NCI-H1436 (cell line): ENCODE measurements around the gene PLN.

Experiments used
- DNase-seq: peaks from one replicate; lab custom pipeline; 2025; lab: John Stamatoyannopoulos, UW

PLN gene

GRCh38 chr6:118537574-118537973 lies 10.5 kb upstream of the PLN start:
- no peak for DNase-seq

DNA sequence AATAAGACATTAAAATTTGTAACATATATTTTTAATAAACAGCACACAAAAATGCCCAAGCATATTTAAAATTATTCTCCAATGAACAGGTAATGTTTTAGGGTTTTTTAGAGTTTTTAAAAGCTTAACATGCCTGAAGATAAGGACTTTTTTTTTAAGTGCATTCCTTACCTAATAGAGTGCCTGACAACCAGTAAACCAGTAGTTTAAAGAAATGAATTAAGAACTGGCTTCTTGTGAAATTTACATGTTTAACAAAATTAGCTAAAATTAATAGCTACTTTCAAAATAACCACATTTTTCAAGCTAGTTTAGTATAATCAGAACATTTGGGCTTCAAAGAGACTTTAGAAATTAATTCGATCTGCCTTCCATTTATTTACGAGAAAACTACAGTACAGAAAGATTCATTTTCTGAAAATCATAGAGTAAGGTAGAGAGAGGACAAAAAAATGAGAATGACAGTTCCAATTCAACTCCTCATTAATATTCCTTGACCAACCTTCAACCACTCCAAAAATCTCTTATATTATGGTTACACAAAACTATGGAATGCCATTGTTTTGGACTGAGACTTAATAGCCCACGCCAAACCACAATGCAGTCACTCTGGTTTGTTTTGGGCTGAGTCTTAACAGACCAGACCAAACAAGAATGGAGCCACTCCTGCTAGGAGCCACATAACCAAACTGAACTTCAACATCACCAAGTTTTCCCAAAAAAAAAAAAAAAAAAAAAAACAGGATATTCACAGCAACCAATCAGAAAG lies 5.7 kb upstream of the PLN start:
- DNase-seq, result no peak

DNA sequence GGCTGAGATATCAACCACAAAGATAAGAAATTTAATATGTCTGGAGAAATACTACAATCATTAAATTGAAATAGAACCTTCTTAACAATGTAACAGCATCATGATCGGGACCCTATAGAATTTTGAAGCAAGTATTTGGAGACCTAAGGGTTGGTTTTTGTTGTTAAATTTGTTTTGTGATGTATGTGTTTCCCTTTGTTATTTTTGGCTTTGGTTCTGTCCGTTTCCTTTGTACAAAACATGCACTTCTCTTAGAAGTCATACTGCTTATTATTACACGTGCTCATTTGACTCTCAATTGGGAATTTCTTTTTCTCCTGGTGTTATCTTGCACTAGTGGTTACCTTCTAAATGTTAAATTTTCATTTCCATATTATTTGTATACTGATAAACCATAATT lies 4.0 kb upstream of the PLN start:
- no peak for DNase-seq

DNA sequence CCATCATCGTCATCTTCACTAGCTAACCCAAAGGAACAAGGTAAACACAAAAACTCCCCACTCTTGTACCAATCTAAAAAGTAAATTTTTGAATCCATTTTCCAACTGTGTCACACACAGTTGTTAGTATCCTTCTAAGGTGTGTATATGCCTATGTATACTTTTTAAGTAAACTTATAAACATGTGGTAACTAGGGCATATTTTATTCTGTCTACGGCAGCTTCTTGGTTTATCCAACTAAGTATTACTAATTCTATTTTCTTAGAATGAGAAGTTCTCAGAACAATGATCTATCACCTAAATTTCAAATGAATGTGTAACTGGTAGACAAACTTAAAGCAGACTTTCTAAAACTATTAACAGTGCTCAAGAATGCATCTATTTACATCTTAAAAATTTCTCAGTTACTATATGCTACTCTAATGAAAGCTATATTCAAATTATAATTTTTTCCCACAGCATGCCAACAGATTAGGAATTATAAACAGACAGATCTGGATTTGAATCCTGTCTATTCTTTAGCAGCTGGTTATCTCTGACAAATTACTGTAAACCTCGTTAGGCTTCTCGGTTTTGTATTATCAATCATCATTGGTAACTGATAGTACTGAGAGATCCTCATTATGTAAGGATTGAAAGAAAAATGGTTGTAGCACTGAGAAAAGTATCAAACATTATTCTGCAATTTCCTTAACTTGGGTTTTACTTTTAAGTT lies 1.8 kb upstream of the PLN start:
- no peak for DNase-seq

DNA sequence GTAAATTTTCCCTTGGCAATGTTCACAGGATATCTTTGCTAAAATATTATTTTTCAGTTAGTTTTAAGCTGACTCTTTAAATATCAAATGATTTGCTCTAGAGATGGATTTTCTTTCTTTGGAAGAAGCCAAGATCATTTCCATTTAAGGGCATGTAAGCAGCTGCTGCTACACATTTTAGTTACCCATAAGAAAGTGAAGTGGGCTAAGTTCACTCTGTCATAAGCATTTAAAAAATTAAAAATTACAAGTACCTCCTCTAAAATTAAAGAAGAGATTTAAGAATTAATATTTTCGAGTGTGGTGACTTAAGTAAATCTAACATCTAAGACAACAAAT lies 1.2 kb upstream of the PLN start:
- no peak for DNase-seq

- no peak for DNase-seq
Observed at GRCh38 chr6:118548613-118549012, 517 bp downstream of the PLN start.

DNA sequence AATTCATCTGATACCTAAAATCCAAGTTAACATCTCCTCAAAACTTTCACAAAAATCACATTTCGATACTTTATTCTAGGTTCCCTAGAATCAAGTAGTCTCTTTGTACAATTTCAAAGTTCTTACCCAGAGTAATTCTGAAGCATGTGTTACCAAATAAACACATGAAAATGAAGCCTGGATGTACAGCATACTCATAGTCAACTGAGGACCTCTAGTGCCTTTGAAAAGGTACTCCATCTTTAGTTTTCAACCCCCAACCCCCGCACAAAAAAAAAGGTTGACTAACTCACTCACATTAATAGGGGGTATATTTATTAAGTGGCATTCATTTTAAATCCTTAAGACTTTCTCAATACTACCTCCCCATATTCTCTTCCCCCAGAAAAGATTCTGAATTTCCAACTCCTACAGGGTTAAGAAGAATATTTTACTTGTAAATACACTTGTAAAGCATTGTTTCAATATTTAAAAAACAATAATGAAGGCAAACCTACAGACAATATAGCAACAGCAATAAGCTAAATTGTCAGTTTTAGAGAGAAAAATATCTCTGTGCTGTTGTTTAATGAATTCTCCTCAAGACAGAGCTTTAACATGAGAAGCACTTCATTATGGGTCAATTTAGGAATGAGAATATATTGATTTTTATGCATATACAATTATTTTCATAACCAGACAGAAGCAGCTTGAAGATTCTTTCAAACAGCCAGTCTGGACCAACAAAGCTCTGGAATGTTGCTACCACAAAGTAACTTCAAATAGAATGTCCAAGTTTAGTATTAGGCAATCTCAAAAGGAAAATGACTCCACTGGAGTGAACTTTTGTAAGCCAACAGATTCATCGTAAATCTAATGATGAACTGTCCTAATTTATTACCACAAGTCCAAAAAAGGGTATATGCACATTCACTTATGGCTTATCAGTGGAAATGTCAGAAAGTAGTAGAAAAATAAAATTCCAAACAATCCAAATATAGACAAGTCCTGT lies 3.3 kb downstream of the PLN start:
- peak; percentile 36 for DNase-seq

DNA sequence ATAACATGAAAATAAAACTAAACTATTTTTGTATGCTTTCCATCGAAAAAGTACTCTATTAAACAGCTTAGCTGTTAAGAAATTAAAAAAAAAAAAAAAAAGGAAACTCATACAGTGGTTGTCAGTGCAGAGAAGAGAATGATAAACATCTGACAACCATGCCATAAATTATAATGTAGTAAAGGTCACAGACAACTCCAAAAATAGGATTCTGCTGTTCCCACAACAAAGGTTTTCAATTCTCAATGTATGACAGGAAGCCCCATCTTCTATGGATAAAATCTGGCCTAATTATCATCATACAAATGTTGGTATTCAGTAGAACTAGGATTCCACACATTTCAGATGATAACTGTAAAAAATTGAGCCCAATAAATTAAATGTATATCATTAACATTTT lies 5.0 kb downstream of the PLN start:
- DNase-seq, result no peak

GRCh38 chr6:118554698-118555097 lies 6.6 kb downstream of the PLN start:
- DNase-seq, result no peak

DNA sequence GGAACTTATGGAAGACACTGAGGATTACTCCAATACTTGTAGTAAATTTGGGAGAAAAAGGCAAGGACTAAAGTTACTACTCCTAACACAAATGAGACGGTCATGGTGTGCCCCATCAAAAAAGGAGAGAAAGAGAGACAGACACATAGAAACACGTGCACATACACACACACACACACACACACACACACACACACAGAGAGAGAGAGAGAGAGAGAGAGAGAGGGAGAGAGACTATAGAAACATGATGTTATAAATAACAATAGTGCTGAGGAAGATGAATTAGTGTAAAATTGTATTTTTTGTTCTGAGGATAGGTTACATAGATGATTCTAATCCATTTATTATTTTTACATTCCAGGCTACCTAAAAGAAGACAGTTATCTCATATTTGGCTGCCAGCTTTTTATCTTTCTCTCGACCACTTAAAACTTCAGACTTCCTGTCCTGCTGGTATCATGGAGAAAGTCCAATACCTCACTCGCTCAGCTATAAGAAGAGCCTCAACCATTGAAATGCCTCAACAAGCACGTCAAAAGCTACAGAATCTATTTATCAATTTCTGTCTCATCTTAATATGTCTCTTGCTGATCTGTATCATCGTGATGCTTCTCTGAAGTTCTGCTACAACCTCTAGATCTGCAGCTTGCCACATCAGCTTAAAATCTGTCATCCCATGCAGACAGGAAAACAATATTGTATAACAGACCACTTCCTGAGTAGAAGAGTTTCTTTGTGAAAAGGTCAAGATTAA lies 10.5 kb downstream of the PLN start:
- DNase-seq, result no peak

DNA sequence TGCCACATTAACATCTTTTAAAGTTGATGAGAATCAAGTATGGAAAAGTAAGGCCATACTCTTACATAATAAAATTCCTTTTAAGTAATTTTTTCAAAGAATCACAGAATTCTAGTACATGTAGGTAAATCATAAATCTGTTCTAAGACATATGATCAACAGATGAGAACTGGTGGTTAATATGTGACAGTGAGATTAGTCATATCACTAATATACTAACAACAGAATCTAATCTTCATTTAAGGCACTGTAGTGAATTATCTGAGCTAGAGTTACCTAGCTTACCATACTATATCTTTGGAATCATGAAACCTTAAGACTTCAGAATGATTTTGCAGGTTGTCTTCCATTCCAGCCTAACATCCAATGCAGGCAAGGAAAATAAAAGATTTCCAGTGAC lies 11.6 kb downstream of the PLN start:
- DNase-seq, result no peak

- DNase-seq, result no peak
Observed at GRCh38 chr6:118562248-118562647, 14.2 kb downstream of the PLN start.

GRCh38 chr6:118562959-118563358 lies 14.9 kb downstream of the PLN start:
- DNase-seq, result no peak

- peak; percentile 65 for DNase-seq
Observed at GRCh38 chr6:118565311-118565960, 17.3 kb downstream of the PLN start.

- no peak for DNase-seq
Observed at GRCh38 chr6:118567974-118568373, 19.9 kb downstream of the PLN start.

DNA sequence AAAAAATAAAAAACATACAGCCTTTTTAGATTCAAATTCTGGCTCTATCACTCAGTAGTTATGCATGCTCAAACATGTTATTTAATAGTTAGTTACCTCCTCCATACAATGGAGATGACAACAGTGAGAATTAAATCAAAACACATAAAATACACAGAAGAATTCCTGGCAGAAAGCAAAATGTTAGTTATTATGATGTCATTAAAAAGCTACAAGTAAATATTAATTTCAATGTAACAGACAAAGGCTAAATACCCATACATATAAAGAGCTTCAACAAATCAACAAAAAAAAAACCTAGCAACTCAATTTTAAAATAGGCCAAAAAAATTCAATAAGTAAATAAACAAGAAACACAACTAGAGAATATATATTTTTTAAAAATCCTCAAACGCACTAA lies 21.4 kb downstream of the PLN start:
- no peak for DNase-seq

DNA sequence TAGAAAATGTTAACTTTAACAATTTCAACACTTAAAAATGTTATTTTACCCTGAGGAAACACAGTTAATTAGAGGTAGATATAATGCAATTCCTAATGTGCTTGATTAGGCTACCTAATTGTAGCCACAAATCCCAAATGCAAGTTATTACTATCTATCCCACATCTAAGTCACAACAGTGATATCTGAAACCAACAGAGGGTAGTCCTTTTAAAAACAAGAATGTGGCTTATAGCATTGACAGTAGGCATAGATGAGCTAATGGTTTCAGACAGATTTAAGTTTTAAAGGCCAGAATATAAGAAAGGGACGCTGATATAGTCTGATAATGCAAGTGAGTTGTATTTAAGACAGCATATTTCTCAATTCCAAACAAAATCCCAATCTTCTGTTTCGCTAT lies 23.0 kb downstream of the PLN start:
- DNase-seq, result no peak

GRCh38 chr6:118574051-118574865 lies 26.2 kb downstream of the PLN start:
- DNase-seq, result no peak

DNA sequence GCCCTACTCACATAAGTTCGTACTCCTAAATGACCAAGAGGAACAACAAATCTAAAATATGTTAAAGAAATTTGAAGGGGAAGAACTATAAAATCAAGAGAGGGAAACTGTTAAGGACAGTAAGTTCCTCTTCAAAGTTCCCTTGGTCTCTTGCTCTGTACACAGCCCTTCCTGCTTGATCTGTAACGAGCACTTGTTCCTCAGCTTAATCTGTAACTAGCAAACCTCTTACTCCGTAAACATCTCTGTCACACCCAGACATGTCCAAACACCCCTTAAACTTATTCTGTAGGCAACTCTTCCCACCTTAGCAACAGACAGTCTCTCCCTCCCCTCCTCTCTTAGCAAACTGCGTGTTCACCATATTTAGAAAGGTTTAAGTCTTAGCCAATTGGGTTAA lies 29.9 kb downstream of the PLN start:
- DNase-seq, result no peak

DNA sequence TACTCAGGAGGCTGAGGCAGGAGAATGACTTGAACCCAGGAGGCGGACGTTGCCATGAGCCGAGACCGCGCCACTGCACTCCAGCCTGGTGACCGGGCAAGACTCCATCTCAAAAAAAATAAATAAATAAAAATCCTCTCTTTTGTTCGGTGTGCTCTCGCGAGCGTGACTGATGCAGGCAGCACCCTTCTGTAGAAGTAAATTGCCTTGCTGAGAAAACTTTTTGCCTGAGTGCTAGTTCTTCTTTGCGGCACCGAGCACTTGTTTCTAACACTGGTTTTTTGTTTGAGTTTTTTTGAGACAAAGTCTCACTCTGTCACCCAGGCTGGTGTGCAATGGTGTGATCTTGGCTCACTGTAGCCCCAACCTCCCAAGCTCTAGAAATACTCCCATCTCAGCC lies 30.5 kb downstream of the PLN start:
- no peak for DNase-seq

DNA sequence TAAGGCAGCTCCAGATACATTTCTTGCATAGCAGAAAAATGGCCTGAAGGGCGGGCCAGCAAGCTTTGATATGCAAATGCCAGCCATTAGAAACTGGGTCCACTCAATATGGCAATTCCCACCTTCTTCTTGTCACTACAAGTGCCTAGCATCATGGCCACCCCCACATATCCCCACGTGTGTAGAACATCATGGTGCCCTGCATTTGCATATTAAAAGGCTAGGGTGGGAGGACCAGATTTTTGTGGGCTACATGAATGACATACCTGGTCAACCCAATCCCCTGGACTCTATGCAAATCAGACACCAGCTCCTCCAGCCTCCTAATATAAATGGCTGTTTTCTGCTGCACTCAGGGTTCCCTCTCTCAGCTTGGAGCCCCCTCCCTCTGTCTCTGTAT lies 31.7 kb downstream of the PLN start:
- DNase-seq, result no peak
